Measurements from ENCODE around the gene HPS1. TPM values are rescaled to one million over a fixed set of nuclear protein-coding genes. Genes with fewer than 3 reads are reported as not detected.

Gene HPS1
- total RNA-seq, 1 donor from 2014 or later: 51.7 TPM

DNA sequence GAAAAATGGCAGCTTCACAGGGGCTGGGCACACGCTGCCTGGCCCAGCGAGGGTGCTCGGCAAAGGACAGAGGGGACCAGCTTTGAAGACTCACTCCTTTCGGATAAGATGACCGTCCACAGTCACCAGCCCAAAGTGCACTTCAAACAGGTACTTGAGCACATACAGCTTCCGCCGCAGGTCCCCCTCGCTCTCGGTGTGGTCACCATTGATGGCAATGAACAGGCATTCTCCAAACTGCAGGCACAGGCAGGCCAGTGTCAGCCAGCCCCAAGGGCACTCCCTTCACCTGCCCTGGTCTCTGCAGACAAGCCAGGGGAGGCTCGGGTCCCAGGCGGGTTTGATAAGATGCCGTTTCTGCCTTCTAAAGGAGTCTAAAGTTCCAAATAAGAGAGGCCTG is 11.6 kb downstream of the HPS1 start:
- H3K4me1 Mint-ChIP-seq: no peaks in the 10 kb centered on the region
- H3K27ac Mint-ChIP-seq: no peak overlapping the region
- TF ChIP-seq, protein P1, sequence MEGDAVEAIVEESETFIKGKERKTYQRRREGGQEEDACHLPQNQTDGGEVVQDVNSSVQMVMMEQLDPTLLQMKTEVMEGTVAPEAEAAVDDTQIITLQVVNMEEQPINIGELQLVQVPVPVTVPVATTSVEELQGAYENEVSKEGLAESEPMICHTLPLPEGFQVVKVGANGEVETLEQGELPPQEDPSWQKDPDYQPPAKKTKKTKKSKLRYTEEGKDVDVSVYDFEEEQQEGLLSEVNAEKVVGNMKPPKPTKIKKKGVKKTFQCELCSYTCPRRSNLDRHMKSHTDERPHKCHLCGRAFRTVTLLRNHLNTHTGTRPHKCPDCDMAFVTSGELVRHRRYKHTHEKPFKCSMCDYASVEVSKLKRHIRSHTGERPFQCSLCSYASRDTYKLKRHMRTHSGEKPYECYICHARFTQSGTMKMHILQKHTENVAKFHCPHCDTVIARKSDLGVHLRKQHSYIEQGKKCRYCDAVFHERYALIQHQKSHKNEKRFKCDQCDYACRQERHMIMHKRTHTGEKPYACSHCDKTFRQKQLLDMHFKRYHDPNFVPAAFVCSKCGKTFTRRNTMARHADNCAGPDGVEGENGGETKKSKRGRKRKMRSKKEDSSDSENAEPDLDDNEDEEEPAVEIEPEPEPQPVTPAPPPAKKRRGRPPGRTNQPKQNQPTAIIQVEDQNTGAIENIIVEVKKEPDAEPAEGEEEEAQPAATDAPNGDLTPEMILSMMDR (IDR thresholded peaks at IDR 0.05; ENCODE audit: unreplicated experiment): no peak
- DNase-seq (ENCODE audit: low spot score in 2 of 2, unreplicated experiment in 2 of 2): no peak
- H3K27me3 Mint-ChIP-seq (ENCODE audit: low read depth): no peaks in the 10 kb centered on the region
- H3K4me3 Mint-ChIP-seq: no peak overlapping the region
- peaks cover 63% of the 10 kb centered on the region for H3K36me3 Mint-ChIP-seq
- H3K9me3 Mint-ChIP-seq: peaks cover 15% of the 10 kb centered on the region

DNA sequence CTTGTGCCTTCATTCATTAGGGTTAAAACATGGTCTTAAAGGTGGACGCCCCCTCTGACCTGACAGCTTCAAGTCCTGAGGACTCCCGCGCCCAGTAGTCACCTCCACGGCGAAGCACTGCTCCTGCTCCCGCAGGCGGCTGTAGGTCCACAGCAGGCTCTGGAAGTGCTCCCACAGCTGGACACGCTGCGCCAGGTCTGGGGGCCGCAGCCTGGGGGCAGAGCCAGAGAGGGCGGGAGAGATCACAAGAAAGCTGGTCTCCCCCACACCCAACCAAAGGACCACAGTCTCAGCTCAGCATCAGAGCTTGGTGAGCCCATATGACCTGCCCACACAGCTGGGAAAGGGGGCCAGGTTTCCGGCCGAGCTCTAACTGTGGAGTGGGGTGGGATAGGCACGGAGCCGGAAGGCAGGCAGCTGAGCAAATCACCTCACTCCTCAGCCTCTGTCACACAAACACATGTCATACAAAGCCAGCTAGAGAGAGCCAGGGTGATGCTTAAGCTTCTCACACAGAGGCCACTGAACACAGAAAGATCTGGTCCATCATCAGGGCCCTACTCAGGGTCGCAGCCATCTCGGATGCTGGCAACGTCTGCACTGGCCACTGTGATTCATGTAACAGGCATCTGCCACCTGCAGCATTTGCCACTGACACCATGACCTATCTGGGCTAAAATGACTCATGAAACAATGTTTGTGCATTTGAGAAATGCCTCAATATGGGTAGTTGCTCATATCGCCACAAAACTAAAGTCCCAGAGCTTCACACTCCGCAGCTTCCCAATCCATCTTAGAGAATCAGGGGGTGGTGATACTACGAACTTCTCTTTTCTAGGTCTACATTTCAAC is 12.6 kb downstream of the HPS1 start:
- Mint-ChIP-seq H3K27ac (no peak overlapping the region), H3K27me3 (ENCODE audit: low read depth) (no peaks in the 10 kb centered on the region), H3K4me1 (no peaks in the 10 kb centered on the region), H3K4me3 (no peak overlapping the region), H3K9me3 (peaks cover 15% of the 10 kb centered on the region), H3K36me3 (peaks cover 52% of the 10 kb centered on the region)
- DNase-seq (ENCODE audit: low spot score in 2 of 2, unreplicated experiment in 2 of 2): no peak
- TF ChIP-seq, protein P1 (IDR thresholded peaks at IDR 0.05; ENCODE audit: unreplicated experiment): no peak

DNA sequence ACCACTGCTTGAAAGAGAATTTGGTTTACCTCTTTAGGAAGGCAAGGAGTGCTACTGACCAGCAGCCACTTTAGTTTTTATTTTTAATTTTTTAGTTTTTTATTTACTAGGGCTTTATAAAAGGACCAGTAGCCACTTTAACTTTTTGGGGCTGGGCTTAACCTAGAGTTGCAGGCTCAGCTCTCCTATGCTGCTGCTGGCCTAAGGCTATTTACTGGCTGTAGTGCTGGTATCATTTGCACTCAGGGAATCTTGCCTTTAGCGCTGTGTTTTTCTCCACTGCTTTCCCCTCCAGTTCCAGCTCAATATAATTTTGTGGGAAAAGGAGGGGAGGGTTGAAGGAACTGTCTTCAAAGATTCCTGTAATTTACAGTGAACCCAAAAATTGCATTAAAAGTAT is 13.4 kb downstream of the HPS1 start:
- Mint-ChIP-seq H3K4me3 (no peak overlapping the region), H3K27ac (no peak overlapping the region), H3K36me3 (peaks cover 48% of the 10 kb centered on the region), H3K9me3 (peaks cover 15% of the 10 kb centered on the region), H3K4me1 (no peaks in the 10 kb centered on the region), H3K27me3 (ENCODE audit: low read depth) (no peaks in the 10 kb centered on the region)
- TF ChIP-seq, protein P1 (IDR thresholded peaks at IDR 0.05; ENCODE audit: unreplicated experiment): no peak
- no peak for DNase-seq (ENCODE audit: low spot score in 2 of 2, unreplicated experiment in 2 of 2)

DNA sequence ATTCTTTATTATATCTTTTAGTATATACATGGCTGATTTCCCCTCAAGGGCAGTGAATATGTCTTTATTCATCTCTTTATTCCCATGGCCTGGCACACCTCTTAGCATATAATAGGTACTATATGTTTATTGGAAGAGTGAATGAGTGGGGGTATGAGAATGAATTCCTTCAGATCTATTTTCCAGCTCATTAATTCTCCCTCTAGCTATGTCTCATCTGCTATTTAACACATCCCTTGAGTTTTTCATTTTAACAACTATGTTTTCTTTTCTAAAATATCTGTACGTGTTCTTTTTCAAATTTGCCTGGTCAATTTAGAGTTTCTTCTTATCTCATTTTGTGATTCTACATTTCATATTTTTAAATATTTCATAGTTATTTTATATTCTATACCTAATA is 14.4 kb downstream of the HPS1 start:
- peaks cover 40% of the 10 kb centered on the region for H3K36me3 Mint-ChIP-seq

DNA sequence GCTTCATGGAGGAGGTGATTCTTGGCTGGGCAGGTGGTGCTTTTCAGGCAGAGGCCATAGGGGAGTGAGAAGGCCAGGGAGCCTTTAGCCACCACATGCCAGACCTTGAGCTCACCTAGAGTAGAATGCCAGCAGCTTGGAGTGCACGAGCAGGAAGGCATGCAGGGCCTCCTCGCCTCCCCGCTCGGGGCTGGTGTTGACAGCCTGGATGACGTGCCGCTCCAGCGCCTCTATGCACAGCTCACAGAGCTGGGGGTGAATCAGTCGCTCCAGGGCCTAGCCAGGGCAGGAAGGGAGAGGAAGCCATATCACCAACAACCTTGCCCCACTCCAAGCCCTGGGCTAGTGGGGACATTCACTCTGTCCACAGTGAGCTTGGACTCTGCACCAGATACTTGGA is 15.7 kb downstream of the HPS1 start:
- Mint-ChIP-seq H3K27me3 (ENCODE audit: low read depth) (no peaks in the 10 kb centered on the region), H3K27ac (no peak overlapping the region), H3K4me3 (no peak overlapping the region), H3K9me3 (peaks cover 15% of the 10 kb centered on the region), H3K4me1 (no peaks in the 10 kb centered on the region), H3K36me3 (peaks cover 40% of the 10 kb centered on the region)
- no peak for DNase-seq (ENCODE audit: low spot score in 2 of 2, unreplicated experiment in 2 of 2)
- TF ChIP-seq, protein P1 (IDR thresholded peaks at IDR 0.05; ENCODE audit: unreplicated experiment): no peak

More for the DNA sequence above, 14.4 kb downstream of the HPS1 start:
- TF ChIP-seq, protein P1 (IDR thresholded peaks at IDR 0.05; ENCODE audit: unreplicated experiment): no peak
- Mint-ChIP-seq H3K27ac (no peak overlapping the region), H3K27me3 (ENCODE audit: low read depth) (no peaks in the 10 kb centered on the region), H3K4me1 (no peaks in the 10 kb centered on the region), H3K9me3 (peaks cover 15% of the 10 kb centered on the region), H3K4me3 (no peak overlapping the region)
- no peak for DNase-seq (ENCODE audit: low spot score in 2 of 2, unreplicated experiment in 2 of 2)

Measured in mesothelial cell of epicardium (in vitro differentiated cells).